HS-5 (cell line): ENCODE results near the gene NAT16.
"Not testable (repeated sequence)": the region's sequence is repeated elsewhere in the genome, so short reads cannot be mapped to it uniquely, and the experiment has no call there.

ENCODE experiments used
- DNase-seq: peaks from one replicate; pipeline ENCODE4 v3.0.0-alpha.2; 2012; ENCODE audit warnings: low read depth

Gene NAT16

GRCh38 chr7:101156866-101157589 is 23.1 kb downstream of the NAT16 start:
- no peak for DNase-seq

- DNase-seq: no peak
Measured at GRCh38 chr7:101156277-101156676, 23.8 kb downstream of the NAT16 start.

GRCh38 chr7:101155303-101155702 is 24.8 kb downstream of the NAT16 start:
- no peak for DNase-seq

- DNase-seq: no peak
Measured at GRCh38 chr7:101154693-101155102, 25.4 kb downstream of the NAT16 start.

GRCh38 chr7:101153969-101154692 is 26.0 kb downstream of the NAT16 start, which contains the start of gene AP1S1:
Gene AP1S1, plus strand, starts transcription at chr7:101154476. Its CDS starts 39 bp downstream, at chr7:101154515.
- peak; percentile 76 for DNase-seq

GRCh38 chr7:101151908-101152651 is 28.0 kb downstream of the NAT16 start:
- no peak for DNase-seq

- DNase-seq: no peak
Measured at GRCh38 chr7:101140746-101141382, 39.2 kb downstream of the NAT16 start.

- no peak for DNase-seq
Measured at GRCh38 chr7:101140339-101140699, 39.8 kb downstream of the NAT16 start.

- peak; percentile 91 for DNase-seq
Measured at GRCh38 chr7:101138213-101138870, 41.8 kb downstream of the NAT16 start.

- DNase-seq: no peak
Measured at GRCh38 chr7:101137651-101138212, 42.4 kb downstream of the NAT16 start.

- DNase-seq: no peak
Measured at GRCh38 chr7:101134399-101134980, 45.6 kb downstream of the NAT16 start.

GRCh38 chr7:101133621-101134398 is 46.3 kb downstream of the NAT16 start:
- DNase-seq: no peak

GRCh38 chr7:101132626-101133600 is 47.2 kb downstream of the NAT16 start:
- DNase-seq: not testable (repeated sequence)

GRCh38 chr7:101129603-101130117 is 50.4 kb downstream of the NAT16 start:
- no peak for DNase-seq

- no peak for DNase-seq
Measured at GRCh38 chr7:101128040-101128834, 51.9 kb downstream of the NAT16 start.

GRCh38 chr7:101127460-101128039 is 52.5 kb downstream of the NAT16 start:
- DNase-seq: no peak

- DNase-seq: peak; percentile 91
Measured at GRCh38 chr7:101126651-101127459, 53.2 kb downstream of the NAT16 start, which contains the start of gene SERPINE1. Gene SERPINE1, plus strand, starts transcription at chr7:101127104. Its CDS starts 1,290 bp downstream, at chr7:101128394.
